SJCRH30 (cell line): ENCODE results near the gene SATB2. TPM values are rescaled to one million over a fixed set of nuclear protein-coding genes. Genes with fewer than 3 reads are reported as not detected.

Experiments used
- DNase-seq, 2 experiments: peaks; one replicate each; pipeline ENCODE4 v3.0.0-alpha.2; 2015 to 2020
- H3K27ac ChIP-seq: fragments of 250-450 bp; sonication (Bioruptor Pico); 2 replicates; pipeline ENCODE4 v1.5.1; 2020; ENCODE audit warnings: mild to moderate bottlenecking, moderate library complexity
- H3K27me3 ChIP-seq: fragments of 250-450 bp; sonication (Bioruptor Pico); 2 replicates; pipeline ENCODE4 v1.5.1; 2020; ENCODE audit warnings: mild to moderate bottlenecking, moderate library complexity
- H3K36me3 ChIP-seq: fragments of 250-450 bp; sonication (Bioruptor Pico); 2 replicates; pipeline ENCODE4 v1.5.1; 2020; ENCODE audit warnings: mild to moderate bottlenecking, moderate library complexity
- H3K4me1 ChIP-seq: fragments of 250-450 bp; sonication (Bioruptor Pico); 2 replicates; pipeline ENCODE4 v1.5.1; 2020; ENCODE audit warnings: mild to moderate bottlenecking, moderate library complexity
- H3K4me3 ChIP-seq: fragments of 250-450 bp; sonication (Bioruptor Pico); 2 replicates; pipeline ENCODE4 v1.5.1; 2020; ENCODE audit warnings: mild to moderate bottlenecking, moderate library complexity
- H3K9me3 ChIP-seq: fragments of 250-450 bp; sonication (Bioruptor Pico); replicated peaks from 2 replicates; pipeline ENCODE4 v1.5.1; 2020; ENCODE audit warnings: mild to moderate bottlenecking, moderate library complexity
- total RNA-seq: library from RNA; depleted of rRNA; stranded (reverse); fragments of >200 nt; shearing (Covaris generic); gene quantifications from 2 replicates; pipeline ENCODE4 v1.2.3, GENCODE V29; 2014

SATB2 gene
- total RNA-seq, 1 experiment from 2014 or later = 14.8 TPM

GRCh38 chr2:199316851-199317250 is 140.9 kb downstream of the SATB2 start:
- no peaks in the 10 kb centered on the region for H3K4me1 ChIP-seq
- no peak for DNase-seq
- peaks cover 14% of the 10 kb centered on the region for H3K36me3 ChIP-seq

GRCh38 chr2:199315299-199316179 is 142.2 kb downstream of the SATB2 start:
- peak; percentile 35 to 63 for DNase-seq
- no peak overlapping the region for H3K4me3 ChIP-seq
- no peaks in the 10 kb centered on the region for H3K27me3 ChIP-seq
- H3K9me3 ChIP-seq = no peaks in the 10 kb centered on the region
- H3K4me1 ChIP-seq = peaks cover 4% of the 10 kb centered on the region
- H3K27ac ChIP-seq = no peak overlapping the region
- H3K36me3 ChIP-seq = peaks cover 10% of the 10 kb centered on the region

More at GRCh38 chr2:199316851-199317250, 140.9 kb downstream of the SATB2 start:
- no peaks in the 10 kb centered on the region for H3K27me3 ChIP-seq
- no peaks in the 10 kb centered on the region for H3K9me3 ChIP-seq
- no peak overlapping the region for H3K27ac ChIP-seq
- H3K4me3 ChIP-seq = no peak overlapping the region

- Histone ChIP-seq H3K9me3 (no peaks in the 10 kb centered on the region), H3K27me3 (no peaks in the 10 kb centered on the region), H3K36me3 (peaks cover 10% of the 10 kb centered on the region), H3K4me3 (no peak overlapping the region), H3K27ac (no peak overlapping the region), H3K4me1 (peaks cover 20% of the 10 kb centered on the region)
- no peak for DNase-seq
Measured at GRCh38 chr2:199312931-199313330, 144.8 kb downstream of the SATB2 start.

GRCh38 chr2:199310771-199311585 is 146.8 kb downstream of the SATB2 start:
- no peak overlapping the region for H3K27ac ChIP-seq

GRCh38 chr2:199309973-199310372 is 147.8 kb downstream of the SATB2 start:
- peak; percentile 83 to 91 for DNase-seq
- Histone ChIP-seq H3K36me3 (peaks cover 16% of the 10 kb centered on the region), H3K9me3 (no peaks in the 10 kb centered on the region), H3K27me3 (no peaks in the 10 kb centered on the region), H3K4me3 (no peak overlapping the region), H3K4me1 (peaks cover 20% of the 10 kb centered on the region), H3K27ac (peak overlapping the region; percentile 25)

More at GRCh38 chr2:199310771-199311585, 146.8 kb downstream of the SATB2 start:
- Histone ChIP-seq H3K9me3 (no peaks in the 10 kb centered on the region), H3K4me3 (no peak overlapping the region), H3K36me3 (peaks cover 16% of the 10 kb centered on the region), H3K4me1 (peaks cover 20% of the 10 kb centered on the region), H3K27me3 (no peaks in the 10 kb centered on the region)
- DNase-seq = peak in 1 of 2 experiments; percentile 6

- Histone ChIP-seq H3K9me3 (no peaks in the 10 kb centered on the region), H3K27ac (peak overlapping the region; percentile 25), H3K4me1 (peaks cover 20% of the 10 kb centered on the region), H3K4me3 (no peak overlapping the region), H3K27me3 (no peaks in the 10 kb centered on the region), H3K36me3 (peaks cover 13% of the 10 kb centered on the region)
- DNase-seq = no peak
Measured at GRCh38 chr2:199309411-199309810, 148.3 kb downstream of the SATB2 start.

GRCh38 chr2:199308567-199308966 is 149.2 kb downstream of the SATB2 start:
- no peak overlapping the region for H3K27ac ChIP-seq
- no peak for DNase-seq

GRCh38 chr2:199307461-199307860 is 150.3 kb downstream of the SATB2 start:
- Histone ChIP-seq H3K27ac (no peak overlapping the region), H3K4me3 (no peak overlapping the region)

More at GRCh38 chr2:199308567-199308966, 149.2 kb downstream of the SATB2 start:
- no peaks in the 10 kb centered on the region for H3K27me3 ChIP-seq
- no peak overlapping the region for H3K4me3 ChIP-seq
- peaks cover 13% of the 10 kb centered on the region for H3K36me3 ChIP-seq
- H3K4me1 ChIP-seq = peaks cover 20% of the 10 kb centered on the region
- no peaks in the 10 kb centered on the region for H3K9me3 ChIP-seq

GRCh38 chr2:199306116-199306515 is 151.6 kb downstream of the SATB2 start:
- Histone ChIP-seq H3K36me3 (peaks cover 13% of the 10 kb centered on the region), H3K4me3 (no peak overlapping the region), H3K9me3 (no peaks in the 10 kb centered on the region), H3K27ac (no peak overlapping the region), H3K4me1 (peaks cover 20% of the 10 kb centered on the region), H3K27me3 (no peaks in the 10 kb centered on the region)
- DNase-seq = no peak

More at GRCh38 chr2:199307461-199307860, 150.3 kb downstream of the SATB2 start:
- H3K9me3 ChIP-seq = no peaks in the 10 kb centered on the region
- H3K4me1 ChIP-seq = peaks cover 20% of the 10 kb centered on the region
- peaks cover 13% of the 10 kb centered on the region for H3K36me3 ChIP-seq
- no peak for DNase-seq
- no peaks in the 10 kb centered on the region for H3K27me3 ChIP-seq

- Histone ChIP-seq H3K27ac (no peak overlapping the region), H3K36me3 (peaks cover 19% of the 10 kb centered on the region), H3K27me3 (no peaks in the 10 kb centered on the region), H3K9me3 (no peaks in the 10 kb centered on the region), H3K4me1 (peaks cover under 1% of the 10 kb centered on the region; the same call in 1 of the 2 replicates), H3K4me3 (no peak overlapping the region)
- no peak for DNase-seq
Measured at GRCh38 chr2:199303728-199304177, 154.0 kb downstream of the SATB2 start.

- Histone ChIP-seq H3K4me3 (no peak overlapping the region), H3K27ac (no peak overlapping the region), H3K27me3 (no peaks in the 10 kb centered on the region), H3K36me3 (peaks cover 26% of the 10 kb centered on the region), H3K9me3 (no peaks in the 10 kb centered on the region), H3K4me1 (no peaks in the 10 kb centered on the region)
- no peak for DNase-seq
Measured at GRCh38 chr2:199302851-199303250, 154.9 kb downstream of the SATB2 start.

GRCh38 chr2:199288424-199288823 is 169.3 kb downstream of the SATB2 start:
- no peak overlapping the region for H3K27ac ChIP-seq
- no peak for DNase-seq
- no peaks in the 10 kb centered on the region for H3K4me1 ChIP-seq
- no peaks in the 10 kb centered on the region for H3K9me3 ChIP-seq
- no peaks in the 10 kb centered on the region for H3K36me3 ChIP-seq
- no peaks in the 10 kb centered on the region for H3K27me3 ChIP-seq
- H3K4me3 ChIP-seq = no peak overlapping the region

GRCh38 chr2:199282309-199282708 is 175.4 kb downstream of the SATB2 start:
- no peaks in the 10 kb centered on the region for H3K9me3 ChIP-seq
- no peak overlapping the region for H3K27ac ChIP-seq
- H3K4me1 ChIP-seq = no peaks in the 10 kb centered on the region
- H3K36me3 ChIP-seq = peaks cover 2% of the 10 kb centered on the region
- DNase-seq = no peak
- H3K27me3 ChIP-seq = no peaks in the 10 kb centered on the region
- no peak overlapping the region for H3K4me3 ChIP-seq

GRCh38 chr2:199279146-199279545 is 178.6 kb downstream of the SATB2 start:
- H3K4me3 ChIP-seq = no peak overlapping the region
- no peaks in the 10 kb centered on the region for H3K27me3 ChIP-seq
- H3K9me3 ChIP-seq = no peaks in the 10 kb centered on the region
- DNase-seq = no peak
- H3K4me1 ChIP-seq = no peaks in the 10 kb centered on the region
- peaks cover 2% of the 10 kb centered on the region for H3K36me3 ChIP-seq
- H3K27ac ChIP-seq = no peak overlapping the region

- no peak for DNase-seq
Measured at GRCh38 chr2:199278099-199278498, 179.6 kb downstream of the SATB2 start.

More at GRCh38 chr2:199278099-199278498, 179.6 kb downstream of the SATB2 start:
- no peak overlapping the region for H3K4me3 ChIP-seq
- H3K36me3 ChIP-seq = peaks cover 2% of the 10 kb centered on the region
- H3K27ac ChIP-seq = no peak overlapping the region
- no peaks in the 10 kb centered on the region for H3K27me3 ChIP-seq
- H3K9me3 ChIP-seq = no peaks in the 10 kb centered on the region
- no peaks in the 10 kb centered on the region for H3K4me1 ChIP-seq
